ENCODE measurements around the gene HCRTR1. TPM values are rescaled to one million over a fixed set of nuclear protein-coding genes. Genes with fewer than 3 reads are reported as not detected.
"Not testable (repeated sequence)": the region's sequence is repeated elsewhere in the genome, so short reads cannot be mapped to it uniquely, and the experiment has no call there.

Gene HCRTR1
- total RNA-seq, 1 donor from 2014 or later = 0.53 TPM

DNA sequence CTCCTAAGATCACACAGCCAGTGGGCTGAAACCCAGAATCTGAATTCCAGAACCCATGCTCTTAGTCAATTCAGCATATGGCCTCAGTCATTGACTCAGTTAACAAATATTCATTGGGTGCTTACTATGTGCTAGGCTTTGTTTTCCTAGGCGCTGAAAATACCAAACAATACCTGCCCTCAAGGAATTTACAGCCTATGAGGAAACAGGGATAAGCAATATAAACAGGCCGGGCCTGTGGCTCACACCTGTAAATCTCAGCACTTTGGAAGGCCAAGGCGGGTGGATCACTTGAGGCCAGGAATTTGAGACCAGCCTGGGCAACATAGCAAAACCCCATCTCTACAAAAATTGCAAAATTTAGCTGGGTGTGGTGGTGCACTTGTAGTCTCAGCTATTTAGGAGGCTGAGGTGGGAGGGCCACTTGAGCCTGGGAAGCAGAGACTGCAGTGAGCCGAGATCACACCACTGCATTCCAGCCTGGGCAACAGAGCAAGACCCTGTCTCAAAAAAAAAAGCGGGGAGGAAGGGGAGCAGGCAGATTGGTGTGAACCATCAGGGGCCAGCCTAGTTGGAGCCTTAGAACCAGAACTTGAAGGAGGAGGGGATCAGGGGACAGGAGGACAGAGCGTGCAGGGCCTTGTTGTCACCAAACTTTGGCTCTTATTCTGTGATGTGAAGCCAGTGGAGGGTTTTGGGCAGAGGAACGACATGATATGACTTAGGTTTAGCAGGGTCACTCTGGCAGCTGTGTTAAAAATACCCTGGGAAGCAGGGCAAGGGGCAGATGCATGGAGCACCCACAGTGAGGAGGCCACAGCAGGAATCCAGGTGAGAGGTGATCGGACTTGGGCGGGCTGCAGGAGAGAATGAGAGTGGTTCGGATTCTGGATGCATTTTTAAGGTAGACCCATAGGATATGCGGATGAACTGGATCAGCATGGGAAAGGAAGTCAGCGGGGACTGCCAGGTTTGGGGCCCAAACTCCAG is 35.4 kb upstream of the HCRTR1 start:
- no peak for DNase-seq (ENCODE audit: low read depth, low spot score)

DNA sequence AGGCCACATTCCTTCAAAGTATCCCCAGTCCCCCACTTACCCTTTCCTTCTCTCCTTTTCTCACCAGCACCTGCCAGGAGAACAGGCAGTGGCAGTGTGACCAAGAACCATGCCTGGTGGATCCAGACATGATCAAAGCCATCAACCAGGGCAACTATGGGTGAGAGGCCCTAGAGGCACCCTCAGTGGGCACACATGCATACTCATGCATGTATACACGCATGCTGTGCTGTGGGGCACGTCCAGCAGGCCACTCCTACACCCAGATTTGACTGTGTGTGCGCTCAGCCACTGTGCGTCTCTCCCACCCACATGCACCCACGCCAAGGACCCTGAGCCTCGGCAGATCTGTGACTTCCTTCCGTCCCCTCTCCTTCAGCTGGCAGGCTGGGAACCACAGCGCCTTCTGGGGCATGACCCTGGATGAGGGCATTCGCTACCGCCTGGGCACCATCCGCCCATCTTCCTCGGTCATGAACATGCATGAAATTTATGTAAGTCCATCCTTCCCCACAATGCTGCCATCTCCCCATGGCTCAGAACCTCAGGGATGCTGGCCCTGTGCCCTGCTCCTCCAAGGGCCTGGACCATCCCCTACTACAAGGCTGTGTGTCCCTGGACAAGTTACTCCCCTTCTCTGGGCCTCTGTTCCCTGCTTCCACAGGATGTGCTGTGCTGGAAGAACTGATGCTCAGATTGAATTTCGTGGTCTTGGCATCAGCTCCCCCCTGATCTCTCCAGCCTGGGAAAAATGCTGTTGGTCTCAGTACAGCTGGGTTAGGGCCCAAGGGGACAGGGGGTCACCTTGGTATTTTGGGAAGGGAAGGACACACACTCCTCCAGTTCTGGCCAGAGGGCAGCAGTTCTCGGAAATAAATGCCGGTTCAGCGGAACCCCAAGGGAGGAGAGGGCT is 34.2 kb upstream of the HCRTR1 start:
- no peak for DNase-seq (ENCODE audit: low read depth, low spot score)

DNA sequence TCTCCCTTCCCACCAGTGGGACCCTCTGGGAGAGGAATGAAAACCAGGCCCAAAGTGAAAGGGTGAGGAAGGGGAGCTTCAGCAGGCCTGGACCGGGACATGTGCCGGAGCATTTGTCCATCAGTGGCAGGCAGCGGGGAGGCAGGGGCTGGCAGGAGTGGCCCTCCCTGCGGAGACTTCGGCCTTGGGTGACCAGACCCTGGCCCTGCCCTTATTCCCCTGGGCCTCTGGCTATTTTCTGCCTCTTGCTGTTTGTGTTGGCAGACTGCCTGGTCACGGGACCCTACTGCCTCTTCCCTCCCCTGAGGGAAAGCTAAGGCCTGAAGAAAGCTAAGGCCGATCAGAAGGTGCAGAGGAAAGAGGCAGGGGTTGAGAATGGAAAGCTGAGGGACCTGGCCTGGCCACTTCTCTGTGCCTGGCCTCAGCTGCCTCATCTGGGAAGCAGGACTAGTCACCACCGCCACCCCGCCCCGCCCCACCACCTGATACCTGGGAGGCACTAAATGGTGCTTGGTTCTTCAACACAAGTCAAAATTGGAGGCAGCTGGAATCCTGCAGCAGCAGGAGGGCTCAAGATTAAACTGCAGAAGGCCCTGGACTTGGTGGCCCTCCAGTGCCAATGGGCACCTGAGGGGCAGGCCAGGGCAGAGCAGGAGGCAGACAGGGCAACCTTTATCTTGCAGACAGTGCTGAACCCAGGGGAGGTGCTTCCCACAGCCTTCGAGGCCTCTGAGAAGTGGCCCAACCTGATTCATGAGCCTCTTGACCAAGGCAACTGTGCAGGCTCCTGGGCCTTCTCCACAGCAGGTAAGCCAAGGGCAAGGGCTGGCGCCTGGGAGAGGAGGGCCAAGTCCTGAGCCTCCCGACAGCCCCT is 33.3 kb upstream of the HCRTR1 start:
- no peak for DNase-seq (ENCODE audit: low read depth, low spot score)

DNA sequence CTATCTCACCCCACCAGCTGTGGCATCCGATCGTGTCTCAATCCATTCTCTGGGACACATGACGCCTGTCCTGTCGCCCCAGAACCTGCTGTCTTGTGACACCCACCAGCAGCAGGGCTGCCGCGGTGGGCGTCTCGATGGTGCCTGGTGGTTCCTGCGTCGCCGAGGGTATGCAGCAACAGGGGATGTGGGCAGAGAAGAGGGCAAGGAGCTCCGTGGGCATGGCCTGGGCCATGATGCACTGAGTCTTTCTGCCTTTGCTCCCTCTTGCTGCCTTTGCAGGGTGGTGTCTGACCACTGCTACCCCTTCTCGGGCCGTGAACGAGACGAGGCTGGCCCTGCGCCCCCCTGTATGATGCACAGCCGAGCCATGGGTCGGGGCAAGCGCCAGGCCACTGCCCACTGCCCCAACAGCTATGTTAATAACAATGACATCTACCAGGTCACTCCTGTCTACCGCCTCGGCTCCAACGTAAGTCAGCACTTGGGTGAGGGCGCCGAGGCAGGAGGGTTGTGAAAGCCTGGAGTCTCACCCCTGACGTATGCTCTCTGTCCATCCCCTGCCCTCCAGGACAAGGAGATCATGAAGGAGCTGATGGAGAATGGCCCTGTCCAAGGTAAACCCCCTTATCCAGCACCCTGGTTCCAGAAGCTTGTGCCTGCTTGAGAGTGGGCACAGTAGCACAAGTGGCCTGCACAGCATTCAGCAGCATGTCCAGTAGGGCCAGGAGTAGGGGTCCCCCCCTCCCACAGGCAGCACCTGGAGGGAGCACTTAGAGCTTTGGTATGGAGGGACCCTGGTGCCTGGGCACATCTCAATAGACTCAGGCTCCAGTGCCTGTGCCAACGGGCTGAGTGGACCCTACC is 32.4 kb upstream of the HCRTR1 start:
- no peak for DNase-seq (ENCODE audit: low read depth, low spot score)

DNA sequence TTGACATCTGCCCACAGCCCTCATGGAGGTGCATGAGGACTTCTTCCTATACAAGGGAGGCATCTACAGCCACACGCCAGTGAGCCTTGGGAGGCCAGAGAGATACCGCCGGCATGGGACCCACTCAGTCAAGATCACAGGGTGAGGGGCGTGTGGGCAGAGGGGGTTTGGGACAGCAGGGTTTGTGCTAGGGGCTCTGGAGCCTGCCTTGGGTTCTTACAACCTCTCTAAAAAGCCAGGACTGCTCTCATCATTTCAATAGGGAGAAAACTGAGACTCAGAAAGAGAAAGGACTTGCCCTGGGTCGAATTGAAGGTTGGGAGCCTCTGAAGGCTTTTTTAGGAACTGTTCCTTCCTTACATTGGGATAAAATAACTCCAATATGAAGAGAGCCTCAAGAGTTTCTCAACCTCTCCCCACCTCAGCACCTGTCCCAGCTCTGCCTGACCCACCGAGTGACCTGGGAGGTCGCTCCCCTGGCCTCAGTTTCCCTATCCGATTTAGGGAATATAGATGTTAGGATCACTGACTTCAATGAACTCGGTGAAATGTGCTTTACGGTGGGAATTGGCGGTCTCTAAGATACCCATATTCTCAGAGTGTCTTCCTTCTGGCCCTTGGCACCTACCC is 31.6 kb upstream of the HCRTR1 start:
- no peak for DNase-seq (ENCODE audit: low read depth, low spot score)

DNA sequence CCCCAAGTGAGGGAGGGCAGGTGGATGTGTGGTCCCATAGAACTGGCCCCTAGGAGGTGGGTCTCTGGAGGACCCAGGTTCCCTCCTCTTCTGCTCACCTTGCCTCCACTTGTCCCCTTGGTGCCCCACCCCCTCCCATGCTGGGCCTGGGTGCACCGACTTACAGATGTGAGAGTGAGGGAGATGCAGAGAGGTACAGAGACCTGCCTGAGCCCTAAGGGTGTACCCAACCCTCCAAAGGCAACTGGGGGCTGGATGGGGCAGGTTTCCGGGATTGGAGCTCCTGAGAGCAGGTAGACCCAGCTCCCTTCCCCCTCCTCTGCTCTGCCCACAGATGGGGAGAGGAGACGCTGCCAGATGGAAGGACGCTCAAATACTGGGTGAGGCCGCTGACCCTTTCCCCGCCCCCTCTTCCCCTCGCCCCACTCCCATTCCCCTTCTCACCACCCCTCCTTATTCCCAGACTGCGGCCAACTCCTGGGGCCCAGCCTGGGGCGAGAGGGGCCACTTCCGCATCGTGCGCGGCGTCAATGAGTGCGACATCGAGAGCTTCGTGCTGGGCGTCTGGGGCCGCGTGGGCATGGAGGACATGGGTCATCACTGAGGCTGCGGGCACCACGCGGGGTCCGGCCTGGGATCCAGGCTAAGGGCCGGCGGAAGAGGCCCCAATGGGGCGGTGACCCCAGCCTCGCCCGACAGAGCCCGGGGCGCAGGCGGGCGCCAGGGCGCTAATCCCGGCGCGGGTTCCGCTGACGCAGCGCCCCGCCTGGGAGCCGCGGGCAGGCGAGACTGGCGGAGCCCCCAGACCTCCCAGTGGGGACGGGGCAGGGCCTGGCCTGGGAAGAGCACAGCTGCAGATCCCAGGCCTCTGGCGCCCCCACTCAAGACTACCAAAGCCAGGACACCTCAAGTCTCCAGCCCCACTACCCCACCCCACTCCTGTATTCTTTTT is 30.8 kb upstream of the HCRTR1 start:
- DNase-seq (ENCODE audit: low read depth, low spot score) = no peak

DNA sequence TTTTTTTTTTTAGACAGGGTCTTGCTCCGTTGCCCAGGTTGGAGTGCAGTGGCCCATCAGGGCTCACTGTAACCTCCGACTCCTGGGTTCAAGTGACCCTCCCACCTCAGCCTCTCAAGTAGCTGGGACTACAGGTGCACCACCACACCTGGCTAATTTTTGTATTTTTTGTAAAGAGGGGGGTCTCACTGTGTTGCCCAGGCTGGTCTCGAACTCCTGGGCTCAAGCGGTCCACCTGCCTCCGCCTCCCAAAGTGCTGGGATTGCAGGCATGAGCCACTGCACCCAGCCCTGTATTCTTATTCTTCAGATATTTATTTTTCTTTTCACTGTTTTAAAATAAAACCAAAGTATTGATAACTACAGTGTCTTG is 30.2 kb upstream of the HCRTR1 start:
- not testable (repeated sequence) for DNase-seq (ENCODE audit: low read depth, low spot score)

DNA sequence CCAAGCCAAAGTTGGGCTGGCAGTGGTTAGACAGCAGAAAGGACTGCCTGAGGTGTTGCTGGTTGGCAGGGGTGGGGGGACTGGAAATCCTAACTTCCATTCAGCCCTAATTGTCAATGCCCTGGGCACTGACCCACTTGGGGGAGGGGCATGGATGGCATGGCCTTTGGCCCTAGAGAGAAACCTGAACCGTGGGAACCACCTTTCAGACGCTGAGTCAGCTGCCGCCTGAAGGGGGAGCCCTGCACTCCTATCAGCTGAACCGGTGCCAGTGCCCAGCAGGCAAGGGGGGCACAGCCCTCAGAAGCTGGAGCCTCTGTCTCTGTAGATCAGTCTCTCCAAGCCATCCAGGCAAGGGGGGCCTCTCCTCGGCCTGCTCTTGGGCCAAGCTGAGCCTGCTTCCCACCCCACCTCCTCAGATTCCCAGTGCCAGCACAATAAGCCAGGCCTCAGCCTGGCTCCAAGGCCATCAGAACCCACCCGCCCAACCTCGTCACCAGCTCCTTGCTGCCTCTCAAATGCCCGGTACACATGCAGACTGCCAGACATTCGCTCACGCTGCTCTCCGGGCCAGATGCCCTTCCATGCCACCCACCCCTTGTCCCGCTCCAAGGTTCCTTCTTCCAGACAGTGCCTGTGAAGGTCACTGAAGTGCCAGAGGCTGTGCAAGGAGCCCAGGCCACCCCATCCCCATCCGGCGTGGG is 29.6 kb upstream of the HCRTR1 start:
- no peak for DNase-seq (ENCODE audit: low read depth, low spot score)

DNA sequence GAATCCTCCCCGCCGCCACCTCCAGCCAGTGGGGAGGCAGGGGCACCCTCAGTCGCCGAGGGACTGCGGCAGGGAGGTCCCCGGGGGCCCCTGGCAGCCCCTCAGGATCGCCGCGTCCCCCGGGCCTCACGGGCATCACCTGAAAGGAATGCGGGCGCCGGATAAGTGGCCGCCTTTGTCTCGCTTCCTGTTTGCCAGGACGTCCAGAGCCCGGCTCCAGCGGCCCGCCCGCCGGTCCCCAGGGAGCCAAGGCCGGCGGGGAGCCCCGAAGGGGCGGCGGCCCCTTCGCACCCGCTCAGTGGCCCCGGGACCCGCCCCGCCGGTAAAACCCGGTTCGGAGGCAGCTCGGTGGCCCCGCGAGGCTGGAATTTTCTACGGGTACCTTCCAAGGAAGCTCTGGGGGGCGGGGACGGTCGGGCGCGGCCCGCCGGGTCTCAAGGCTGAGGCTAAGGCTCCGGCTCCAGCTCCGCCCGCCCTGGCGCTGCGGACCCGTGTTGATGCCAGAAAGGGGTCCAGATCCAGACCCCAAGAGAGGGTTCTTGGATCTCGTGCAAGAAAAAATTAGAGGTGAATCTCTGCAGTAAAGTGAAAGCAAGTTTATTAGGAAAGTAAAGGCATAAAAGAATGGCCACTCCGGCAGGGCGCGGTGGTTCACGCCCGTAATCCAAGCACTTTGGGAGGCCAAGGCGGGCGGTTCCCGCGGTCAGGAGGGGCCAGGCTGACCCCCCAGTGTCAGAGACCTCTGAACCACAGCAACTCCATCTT is 28.6 kb upstream of the HCRTR1 start:
- no peak for DNase-seq (ENCODE audit: low read depth, low spot score)

DNA sequence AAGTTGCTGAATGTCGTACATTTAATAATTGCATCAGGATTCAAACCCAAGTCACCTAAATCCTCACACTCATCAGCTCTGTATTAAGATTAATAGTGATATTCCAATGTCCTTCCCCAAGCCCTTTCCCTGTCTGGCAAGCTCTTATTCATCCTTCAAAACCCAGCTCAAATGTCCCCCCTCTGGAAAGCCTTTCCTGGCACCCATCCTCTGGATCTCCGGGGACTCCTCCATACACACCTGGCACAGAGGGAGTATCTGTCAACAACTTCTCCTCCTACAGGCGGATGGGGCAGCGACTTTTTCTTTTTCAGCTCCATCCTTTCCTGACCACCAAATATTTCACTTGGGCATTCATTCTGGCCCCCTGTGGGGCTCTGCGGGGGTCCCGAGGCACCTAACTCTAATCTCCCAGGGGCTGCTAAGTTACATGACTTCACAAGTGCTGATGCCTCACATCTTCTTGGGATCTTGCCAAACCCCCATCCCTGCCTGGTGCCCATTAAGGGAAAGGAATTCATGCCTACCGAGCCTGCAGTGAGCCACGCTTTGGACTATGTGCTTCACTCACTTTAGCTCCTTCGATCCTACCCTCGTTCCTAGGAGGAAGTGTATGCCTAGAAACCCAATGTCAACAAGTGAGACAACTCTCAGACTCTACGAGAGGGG is 25.9 kb upstream of the HCRTR1 start:
- no peak for DNase-seq (ENCODE audit: low read depth, low spot score)

DNA sequence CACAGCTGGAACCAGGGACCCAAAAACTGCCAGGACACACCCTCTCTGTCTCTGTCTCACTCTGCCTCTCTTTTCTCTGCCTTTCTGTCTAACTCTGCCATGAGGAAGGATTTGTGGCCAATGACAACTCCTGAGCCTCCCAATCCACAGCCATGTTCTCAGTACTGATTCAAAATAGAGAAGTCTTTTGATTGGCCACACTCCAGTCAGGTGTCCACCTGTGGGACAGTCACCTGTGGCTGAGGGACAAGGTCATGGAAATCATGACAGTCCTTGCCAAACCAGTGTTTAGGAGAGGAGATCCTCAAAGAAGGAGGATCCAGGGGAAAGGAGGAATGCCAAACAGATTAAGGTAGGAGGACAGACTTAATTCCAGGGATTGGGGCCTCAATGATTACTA is 25.4 kb upstream of the HCRTR1 start:
- DNase-seq (ENCODE audit: low read depth, low spot score) = no peak

DNA sequence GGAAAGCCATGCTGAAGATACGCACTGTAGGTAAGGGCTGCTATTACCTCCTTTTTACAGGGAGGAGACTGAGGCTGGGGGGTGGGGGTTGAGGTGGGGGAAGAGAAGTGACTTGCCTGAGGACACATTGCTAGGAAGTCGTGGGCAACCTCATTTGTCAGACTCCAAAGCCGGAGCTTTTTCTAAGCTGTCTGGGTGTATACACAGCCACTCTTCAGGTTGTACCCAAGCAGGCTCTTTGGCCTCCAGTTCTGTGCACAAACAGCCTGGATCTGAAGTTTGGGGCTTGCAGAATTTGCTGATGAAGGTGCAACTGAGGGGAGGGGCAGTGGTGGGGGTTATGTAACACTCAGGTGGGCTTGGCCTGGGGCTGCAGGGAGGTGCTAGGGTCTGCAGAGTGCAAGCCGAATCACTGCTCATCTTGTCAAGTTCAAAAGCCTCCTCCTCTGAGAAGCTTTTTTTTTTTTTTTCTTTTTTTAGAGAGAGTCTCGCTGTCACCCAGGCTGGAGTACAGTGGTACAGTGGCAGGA is 24.3 kb upstream of the HCRTR1 start:
- no peak for DNase-seq (ENCODE audit: low read depth, low spot score)

DNA sequence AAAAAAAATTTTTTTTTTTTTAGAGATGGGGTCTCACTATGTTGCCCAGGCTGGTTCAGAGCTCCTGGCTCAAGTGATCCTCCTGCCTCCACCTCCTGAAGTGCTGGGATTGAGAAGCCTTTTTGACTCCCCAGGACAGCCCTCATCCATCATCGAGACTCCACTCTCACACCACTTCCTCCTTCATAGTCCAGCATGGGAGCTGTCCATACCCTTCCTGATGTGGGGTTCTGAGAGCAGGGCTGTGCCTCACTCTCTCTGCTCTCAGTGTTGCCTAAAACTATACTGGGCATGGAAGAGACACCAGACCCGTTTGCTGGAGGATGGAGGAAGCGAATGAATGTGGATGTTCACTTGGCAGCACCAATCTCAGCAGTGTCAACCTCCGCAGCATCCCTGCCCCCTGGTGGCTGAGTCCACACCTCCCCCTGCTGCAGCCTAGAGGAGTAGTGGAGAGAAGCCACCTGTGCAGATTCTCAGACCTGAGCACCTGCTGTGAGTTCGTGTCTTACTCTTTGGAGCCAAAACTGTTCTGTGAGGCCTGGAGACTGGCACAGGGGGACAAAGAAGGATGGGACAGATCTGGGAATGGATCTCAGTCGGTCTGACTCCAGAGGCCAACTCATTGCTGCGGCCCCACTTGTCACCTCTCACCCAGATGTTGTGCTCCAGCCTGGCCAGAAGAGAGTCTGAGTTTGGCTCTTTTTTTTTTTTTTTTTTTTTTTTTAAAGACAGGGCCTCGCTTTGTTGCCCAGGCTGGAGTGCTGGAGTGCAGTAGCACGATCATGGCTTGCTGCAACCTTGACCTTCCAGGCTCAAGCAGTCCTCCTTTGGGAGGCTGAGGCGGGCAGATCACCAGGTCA is 23.5 kb upstream of the HCRTR1 start:
- DNase-seq (ENCODE audit: low read depth, low spot score) = no peak

DNA sequence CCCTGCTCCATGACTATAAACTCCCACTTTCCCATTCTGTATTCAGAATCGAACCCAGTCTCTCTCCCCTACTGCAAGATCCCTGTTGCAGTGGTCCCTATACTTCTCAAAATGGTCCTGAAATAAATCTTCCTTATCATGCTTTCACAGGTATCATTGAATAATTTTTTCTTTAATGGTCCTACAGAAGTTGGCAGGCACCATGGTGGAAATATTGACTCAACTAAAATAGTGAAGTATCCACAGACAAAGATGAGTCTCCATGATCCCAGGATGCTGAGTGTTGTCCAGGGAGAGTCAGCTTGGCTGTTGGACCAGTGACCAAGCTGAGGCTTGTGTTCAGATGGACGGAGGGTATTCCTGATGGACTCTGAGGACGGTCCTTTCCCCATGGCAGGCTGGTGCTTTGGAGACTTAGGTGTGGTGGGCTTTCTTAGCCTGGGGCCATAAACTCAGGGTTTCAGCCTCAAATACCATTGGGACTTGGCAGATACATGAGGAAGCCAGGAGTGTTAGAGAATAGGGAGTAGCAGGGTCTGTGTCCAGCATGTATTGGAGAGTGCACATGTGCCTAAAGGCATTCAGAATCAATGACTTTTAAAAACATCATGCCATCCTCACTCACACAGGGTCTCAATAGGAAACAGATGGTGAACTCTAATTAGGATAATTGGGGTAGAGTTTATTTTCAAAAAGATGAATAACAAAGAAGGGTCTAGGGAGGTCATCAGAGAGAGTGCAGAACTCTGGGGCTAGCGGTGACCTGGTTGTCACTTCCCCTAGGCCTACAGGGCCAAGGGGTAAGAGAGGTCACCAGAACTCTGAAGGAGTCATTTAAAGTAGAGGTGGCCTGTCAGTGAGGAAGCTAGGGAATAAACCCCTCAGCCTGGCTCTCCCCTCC is 21.4 kb upstream of the HCRTR1 start:
- DNase-seq (ENCODE audit: low read depth, low spot score) = no peak

DNA sequence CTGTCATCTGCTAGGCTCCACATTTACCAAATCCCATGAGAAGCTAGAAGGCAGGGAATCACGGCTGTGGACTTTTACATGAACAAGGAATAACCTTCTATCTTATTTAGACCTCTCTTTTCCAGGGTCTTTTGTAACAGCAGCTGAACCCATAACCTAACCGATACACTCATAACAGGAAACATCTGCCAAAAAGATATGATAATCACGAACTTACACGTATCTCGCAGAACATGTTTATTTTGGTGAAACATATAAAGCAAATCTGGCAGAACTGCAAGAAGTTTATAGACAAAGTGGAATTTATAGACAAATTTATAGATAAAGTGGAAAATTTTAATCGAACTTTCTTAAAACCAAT is 20.8 kb upstream of the HCRTR1 start:
- DNase-seq (ENCODE audit: low read depth, low spot score) = peak; percentile 73

Measured in pulmonary artery endothelial cell (primary cell).